GM12878 (cell line): ENCODE results near the gene CCDC195. TPM values are rescaled to one million over a fixed set of nuclear protein-coding genes. Genes with fewer than 3 reads are reported as not detected.

Experiments used
- ATAC-seq: fragments of 200-7000 bp; cut with Tn5 transposase; 3 replicates; pipeline ENCODE4 v1.9.1; 2020; ENCODE audit warnings: mild to moderate bottlenecking, moderate library complexity
- BruUV-seq: library from RNA; stranded (reverse); fragments of 400-500 nt; replicated peaks from 2 replicates; lab custom pipeline; 2021; lab: Mats Ljungman, UMichigan
- CTCF ChIA-PET: fragments of 300-600 bp; sonication (Branson Sonifier 250); formaldehyde crosslinking; extraction: SDS; loops from one replicate; lab custom pipeline; 2021; ENCODE audit warnings: inconsistent platforms; lab: Yijun Ruan, JAX
- POLR2A ChIA-PET: fragments of 350-600 bp; formaldehyde crosslinking; extraction: SDS; loops from one replicate; lab custom pipeline; 2021; ENCODE audit warnings: inconsistent platforms; lab: Charles Lee
- RAD21 ChIA-PET: fragments of 300-600 bp; sonication (Branson Sonifier 250); formaldehyde crosslinking; loops from one replicate; lab custom pipeline; 2023; ENCODE audit warnings: antibody characterized with exemption; ENCODE audit not compliant: unreplicated experiment; lab: Charles Lee
- SMC1A ChIA-PET: fragments of 300-600 bp; sonication (Branson Sonifier 250); formaldehyde crosslinking; loops from one replicate; lab custom pipeline; 2023; ENCODE audit not compliant: unreplicated experiment, uncharacterized antibody; lab: Charles Lee
- DNase-seq: peaks from one replicate; pipeline ENCODE4 v3.0.0-alpha.2; 2011; ENCODE audit warnings: low read depth, low spot score
- FAIRE-seq: peaks from 3 replicates; lab custom pipeline; 2011; peaks lifted over from hg19 to GRCh38; lab: Jason Lieb, UNC
- H2AFZ ChIP-seq: 2 replicates; pipeline ENCODE4 v1.6.0; 2011; ENCODE audit warnings: low read depth, low read length, control low read depth; ENCODE audit not compliant: control insufficient read depth
- H3K27ac ChIP-seq: 2 replicates; pipeline ENCODE4 v1.5.1; 2011; ENCODE audit warnings: control low read depth; ENCODE audit not compliant: control insufficient read depth, insufficient read depth
- H3K27me3 ChIP-seq, 2 experiments: replicated peaks in 1 of 2; 2 replicates each; pipeline versions ENCODE4 v1.6.0 to v1.6.1; 2011; ENCODE audit warnings: low read length in 1 of 2; ENCODE audit not compliant: control insufficient read depth in 2 of 2, insufficient read depth in 2 of 2
- H3K36me3 ChIP-seq, 2 experiments: 2 replicates each; pipeline ENCODE4 v1.5.1; 2011; ENCODE audit warnings: low read length in 1 of 2; ENCODE audit not compliant: control insufficient read depth in 2 of 2, insufficient read depth in 2 of 2
- H3K4me1 ChIP-seq: 2 replicates; pipeline ENCODE4 v1.6.1; 2011; ENCODE audit warnings: mild to moderate bottlenecking, low read length, moderate library complexity, mixed read lengths; ENCODE audit not compliant: control insufficient read depth, insufficient read depth
- H3K4me2 ChIP-seq: 2 replicates; pipeline ENCODE4 v1.6.0; 2011; ENCODE audit warnings: control low read depth; ENCODE audit not compliant: control insufficient read depth, insufficient read depth
- H3K4me3 ChIP-seq: fragments of 200-600 bp; sonication (generic); 2 replicates; pipeline ENCODE4 v1.5.1; 2016
- H3K79me2 ChIP-seq: 2 replicates; pipeline ENCODE4 v1.6.0; 2011; ENCODE audit warnings: low read length; ENCODE audit not compliant: control insufficient read depth, insufficient read depth
- H3K9ac ChIP-seq: 2 replicates; pipeline ENCODE4 v1.8.0; 2011; ENCODE audit warnings: low read length, control low read depth, mixed read lengths; ENCODE audit not compliant: control insufficient read depth, insufficient read depth
- H3K9me3 ChIP-seq: replicated peaks from 3 replicates; pipeline ENCODE4 v1.5.1; 2011; ENCODE audit warnings: mild to moderate bottlenecking, low read length; ENCODE audit not compliant: control insufficient read depth, insufficient read depth
- H4K20me1 ChIP-seq: 2 replicates; pipeline ENCODE4 v1.6.0; 2011; ENCODE audit not compliant: control insufficient read depth, insufficient read depth
- CEBPB ChIP-seq, 2 experiments: fragments of 150-350 bp in 1 of 2; IDR thresholded peaks; 2 replicates each; pipeline ENCODE4 v1.6.1; 2012 to 2014; ENCODE audit warnings: low read depth in 2 of 2, low read length in 2 of 2, borderline replicate concordance in 1 of 2, inconsistent platforms in 1 of 2
- NFYB ChIP-seq: IDR thresholded peaks from 2 replicates; pipeline ENCODE4 v1.6.1; 2011; ENCODE audit warnings: low read depth, mild to moderate bottlenecking, low read length, improper control_type of control experiment, moderate library complexity; ENCODE audit not compliant: insufficient read depth
- PAX5 ChIP-seq: IDR thresholded peaks from 2 replicates; pipeline ENCODE4 v1.6.1; 2011; ENCODE audit warnings: low read depth, low read length, borderline replicate concordance
- WGBS: methylation state at CpG from one replicate; pipeline ENCODE4 v1.1.6; 2016; ENCODE audit warnings: low lambda C conversion rate; ENCODE audit not compliant: insufficient replicate concordance, insufficient coverage; ENCODE audit errors: missing lambda C conversion rate; 5-methylcytosine and 5-hydroxymethylcytosine counted together
- in situ Hi-C: fragments of 300-500 bp; cut with MboI; formaldehyde crosslinking; loops from 9 replicates; pipeline ENCODE4 v1.14.3; 2018; ENCODE audit warnings: mixed read lengths
- intact Hi-C: fragments of 100-400 bp; cut with micrococcal nuclease; formaldehyde crosslinking; loops from one replicate; pipeline ENCODE4 v1.14.2; 2022; ENCODE audit not compliant: unreplicated experiment
- polyA plus RNA-seq, 11 experiments: library from polyadenylated mRNA; depleted of rRNA in 4 of 11; unstranded in 6 of 11; stranded (reverse) in 5 of 11; fragments of >200 nt; fragmentation: Nextera tagmentation in 4 of 11; fragmentation: Illumina TruSeq in 1 of 11; extraction: Ambion mirVana in 4 of 11; extraction: Trizol in 1 of 11; gene quantifications; 1 replicate in 1 of 11; 2 replicates in 10 of 11; pipeline versions ENCODE4 v1.2.1 to v1.2.3, GENCODE V29; 2011 to 2016; ENCODE audit warnings: inconsistent platforms in 2 of 11, missing spikeins in 2 of 11, low read depth in 1 of 11
- total RNA-seq, 4 experiments: library from RNA; depleted of rRNA in 3 of 4; stranded (reverse); fragments of >200 nt in 3 of 4; fragmentation: Illumina TruSeq in 1 of 4; extraction: Trizol in 1 of 4; gene quantifications; 2 replicates each; pipeline versions ENCODE4 v1.2.1 to v1.2.3, GENCODE V29; 2013 to 2021
- TF ChIP-seq, protein P1 (sequence below), 3 experiments: IDR thresholded peaks in 2 of 3; conservative IDR thresholded peaks in 1 of 3; 2 replicates each; pipeline ENCODE4 v1.5.1; 2011; ENCODE audit warnings: low read depth in 3 of 3, low read length in 3 of 3, mild to moderate bottlenecking in 3 of 3, control low read depth in 2 of 3, moderate library complexity in 2 of 3, inconsistent platforms in 1 of 3, mixed read lengths in 1 of 3; ENCODE audit not compliant: control insufficient read depth in 2 of 3, insufficient read depth in 1 of 3; ENCODE audit errors: extremely low read depth in 1 of 3
- TF ChIP-seq, protein P2 (sequence below): IDR thresholded peaks from 2 replicates; pipeline ENCODE4 v1.6.1; 2012; ENCODE audit warnings: low read depth, low read length, improper control_type of control experiment

The CCDC195 gene
- total and polyA plus RNA-seq, 10 of the 15 experiments (the other 5 are each of a cell fraction or from before 2014, with no cell fraction given), result not detected

DNA sequence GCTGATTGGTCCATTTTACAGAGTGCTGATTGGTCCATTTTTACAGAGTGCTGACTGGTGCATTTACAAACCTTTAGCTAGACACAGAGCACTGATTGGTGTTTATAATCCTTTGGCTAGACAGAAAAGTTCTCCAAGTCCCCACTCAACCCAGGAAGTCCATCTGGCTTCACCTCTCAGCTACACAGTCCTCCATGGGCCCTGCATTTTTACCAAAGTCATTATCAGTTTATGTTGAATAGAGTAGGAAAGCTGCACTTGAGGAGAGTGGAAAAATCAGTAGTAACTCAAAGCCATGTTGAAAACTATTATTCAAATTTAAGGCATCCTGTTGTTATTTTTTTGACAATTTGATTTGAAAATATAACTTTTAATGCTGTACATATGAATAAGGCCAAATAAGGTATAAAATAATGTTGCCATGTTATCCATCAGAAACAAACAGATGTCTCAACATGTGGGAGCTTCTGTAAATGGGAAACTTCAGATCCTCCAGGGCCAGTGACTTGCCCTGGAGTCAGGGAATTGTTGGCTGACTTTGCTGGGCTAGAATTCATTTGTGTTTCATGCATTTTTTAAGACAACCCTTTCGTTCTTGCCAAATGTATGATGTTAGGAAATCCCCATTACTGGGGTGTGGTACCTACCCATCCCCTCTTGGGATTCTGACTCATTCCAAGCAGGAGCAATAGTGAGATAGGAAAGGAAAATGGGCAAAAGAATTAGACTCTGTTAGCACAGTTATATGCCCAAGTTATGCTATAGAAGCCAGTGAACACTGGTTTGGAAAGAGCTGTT is 37.8 kb upstream of the CCDC195 start:
- intact Hi-C loops, result loop anchor here (5.0 kb wide), 1 partner anchor 87 kb away; no protein-coding TSS in a partner anchor
- no peak overlapping the region for H3K4me2 ChIP-seq
- no peak overlapping the region for H3K4me3 ChIP-seq
- POLR2A ChIA-PET, result no interaction called here
- DNase-seq (no peak), ATAC-seq (no peak), FAIRE-seq (no peak)
- TF ChIP-seq, protein P1, sequence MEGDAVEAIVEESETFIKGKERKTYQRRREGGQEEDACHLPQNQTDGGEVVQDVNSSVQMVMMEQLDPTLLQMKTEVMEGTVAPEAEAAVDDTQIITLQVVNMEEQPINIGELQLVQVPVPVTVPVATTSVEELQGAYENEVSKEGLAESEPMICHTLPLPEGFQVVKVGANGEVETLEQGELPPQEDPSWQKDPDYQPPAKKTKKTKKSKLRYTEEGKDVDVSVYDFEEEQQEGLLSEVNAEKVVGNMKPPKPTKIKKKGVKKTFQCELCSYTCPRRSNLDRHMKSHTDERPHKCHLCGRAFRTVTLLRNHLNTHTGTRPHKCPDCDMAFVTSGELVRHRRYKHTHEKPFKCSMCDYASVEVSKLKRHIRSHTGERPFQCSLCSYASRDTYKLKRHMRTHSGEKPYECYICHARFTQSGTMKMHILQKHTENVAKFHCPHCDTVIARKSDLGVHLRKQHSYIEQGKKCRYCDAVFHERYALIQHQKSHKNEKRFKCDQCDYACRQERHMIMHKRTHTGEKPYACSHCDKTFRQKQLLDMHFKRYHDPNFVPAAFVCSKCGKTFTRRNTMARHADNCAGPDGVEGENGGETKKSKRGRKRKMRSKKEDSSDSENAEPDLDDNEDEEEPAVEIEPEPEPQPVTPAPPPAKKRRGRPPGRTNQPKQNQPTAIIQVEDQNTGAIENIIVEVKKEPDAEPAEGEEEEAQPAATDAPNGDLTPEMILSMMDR (IDR thresholded peaks at IDR 0.05 in 2 of 3, conservative IDR thresholded peaks at IDR 0.05 in 1 of 3; ENCODE audit: control insufficient read depth in 2 of 3, extremely low read depth in 1 of 3, insufficient read depth in 1 of 3, low read depth in 3 of 3, low read length in 3 of 3), result no peak
- TF ChIP-seq, protein P2, sequence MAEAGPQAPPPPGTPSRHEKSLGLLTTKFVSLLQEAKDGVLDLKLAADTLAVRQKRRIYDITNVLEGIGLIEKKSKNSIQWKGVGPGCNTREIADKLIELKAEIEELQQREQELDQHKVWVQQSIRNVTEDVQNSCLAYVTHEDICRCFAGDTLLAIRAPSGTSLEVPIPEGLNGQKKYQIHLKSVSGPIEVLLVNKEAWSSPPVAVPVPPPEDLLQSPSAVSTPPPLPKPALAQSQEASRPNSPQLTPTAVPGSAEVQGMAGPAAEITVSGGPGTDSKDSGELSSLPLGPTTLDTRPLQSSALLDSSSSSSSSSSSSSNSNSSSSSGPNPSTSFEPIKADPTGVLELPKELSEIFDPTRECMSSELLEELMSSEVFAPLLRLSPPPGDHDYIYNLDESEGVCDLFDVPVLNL, result no peak
- TF ChIP-seq NFYB (no peak), PAX5 (no peak), CEBPB (IDR thresholded peaks at IDR 0.05; ENCODE audit: borderline replicate concordance in 1 of 2, low read depth in 2 of 2, low read length in 2 of 2) (no peak)
- no peaks in the 10 kb centered on the region for H4K20me1 ChIP-seq
- 37% methylated on average over 1 of the region's 1 CpG for WGBS
- H3K79me2 ChIP-seq, result no peaks in the 10 kb centered on the region
- no peak overlapping the region for H3K27ac ChIP-seq
- no peaks in the 10 kb centered on the region for H3K27me3 ChIP-seq
- in situ Hi-C loops, result no loop called here
- no TSS peak for BruUV-seq
- RAD21 ChIA-PET, result interaction anchor here (1.7 kb wide), 1 partner anchor 23 kb away, joined by 4 read pairs; no protein-coding TSS in a partner anchor
- H2AFZ ChIP-seq, result no peak overlapping the region
- H3K9me3 ChIP-seq, result peaks cover 7% of the 10 kb centered on the region; the same call in 2 of the 3 replicates
- no peaks in the 10 kb centered on the region for H3K4me1 ChIP-seq
- no peak overlapping the region for H3K9ac ChIP-seq
- CTCF ChIA-PET, result interaction anchor here (1.3 kb wide), 1 partner anchor 104 kb away, joined by 7 read pairs; no protein-coding TSS in a partner anchor
- SMC1A ChIA-PET, result interaction anchor here (0.5 to 1.7 kb wide), 7 partner anchors 9 to 242 kb away, joined by 3 to 7 read pairs (median 3); partner anchors contain the start of gene CUL3
- H3K36me3 ChIP-seq, result peaks cover 0 to 4% of the 10 kb centered on the region in 2 experiments; a peak in 1 of 4 replicates
